Loucy (cell line): Measurements from ENCODE around the gene MEIOSIN.
"Not testable (repeated sequence)": the region's sequence is repeated elsewhere in the genome, so short reads cannot be mapped to it uniquely, and the experiment has no call there.

Experiments used
- EZH2phosphoT487 ChIP-seq: fragments of 200-600 bp; IDR thresholded peaks from 2 replicates; pipeline ENCODE4 v1.6.1; 2018; ENCODE audit warnings: antibody characterized with exemption, mild to moderate bottlenecking, moderate library complexity, borderline replicate concordance
- TF ChIP-seq, protein P1 (sequence below): fragments of 200-600 bp; sonication (generic); conservative IDR thresholded peaks from 2 replicates; pipeline ENCODE4 v1.5.1; 2014; ENCODE audit warnings: mild to moderate bottlenecking, antibody characterized with exemption, low read length

GRCh38 chr19:45728683-45729082, 4.6 kb upstream of the MEIOSIN start:
- TF ChIP-seq, protein P1, sequence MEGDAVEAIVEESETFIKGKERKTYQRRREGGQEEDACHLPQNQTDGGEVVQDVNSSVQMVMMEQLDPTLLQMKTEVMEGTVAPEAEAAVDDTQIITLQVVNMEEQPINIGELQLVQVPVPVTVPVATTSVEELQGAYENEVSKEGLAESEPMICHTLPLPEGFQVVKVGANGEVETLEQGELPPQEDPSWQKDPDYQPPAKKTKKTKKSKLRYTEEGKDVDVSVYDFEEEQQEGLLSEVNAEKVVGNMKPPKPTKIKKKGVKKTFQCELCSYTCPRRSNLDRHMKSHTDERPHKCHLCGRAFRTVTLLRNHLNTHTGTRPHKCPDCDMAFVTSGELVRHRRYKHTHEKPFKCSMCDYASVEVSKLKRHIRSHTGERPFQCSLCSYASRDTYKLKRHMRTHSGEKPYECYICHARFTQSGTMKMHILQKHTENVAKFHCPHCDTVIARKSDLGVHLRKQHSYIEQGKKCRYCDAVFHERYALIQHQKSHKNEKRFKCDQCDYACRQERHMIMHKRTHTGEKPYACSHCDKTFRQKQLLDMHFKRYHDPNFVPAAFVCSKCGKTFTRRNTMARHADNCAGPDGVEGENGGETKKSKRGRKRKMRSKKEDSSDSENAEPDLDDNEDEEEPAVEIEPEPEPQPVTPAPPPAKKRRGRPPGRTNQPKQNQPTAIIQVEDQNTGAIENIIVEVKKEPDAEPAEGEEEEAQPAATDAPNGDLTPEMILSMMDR = not testable (repeated sequence)
- not testable (repeated sequence) for TF ChIP-seq EZH2phosphoT487
